Muscle of arm (tissue), 14 donors: Measurements from ENCODE around the gene ASB15. TPM values are rescaled to one million over a fixed set of nuclear protein-coding genes. Genes with fewer than 3 reads are reported as not detected.
"Not testable (repeated sequence)": the region's sequence is repeated elsewhere in the genome, so short reads cannot be mapped to it uniquely, and the experiment has no call there.

Experiments used
- DNase-seq: peaks from one replicate; pipeline ENCODE4 v3.0.0-alpha.2; 2013
- long read RNA-seq, 11 donors: transcript quantifications; one replicate each; lab custom pipeline, GENCODE V29; 2026
- polyA plus RNA-seq, 12 donors: library from polyadenylated mRNA; unstranded; fragments of 120-200 nt; gene quantifications; one replicate each; pipeline ENCODE4 v1.2.1, GENCODE V29; 2013; ENCODE audit not compliant: insufficient read length in 12 of 12

ASB15 gene
- 10 to 100 TPM in 1 of 12 donors, 1 to 10 TPM in 9, not detected in 2; 3.2 to 10.2 (median 6.5) TPM for polyA plus RNA-seq
- long read RNA-seq, donor 1 = 0 reads
- long read RNA-seq, donor 2 = 0 reads
- long read RNA-seq, donor 3 = 0 reads
- long read RNA-seq, donor 4 = 0 reads
- long read RNA-seq, donor 5 = 0 reads
- long read RNA-seq, donor 6 = 0 reads
- long read RNA-seq, donor 7 = 0 reads
- long read RNA-seq, donor 8, partial matches to known transcripts = 0 of 1 reads
- long read RNA-seq, donor 8, other reads (novel, unspliced or antisense) = 0 of 1 reads
- long read RNA-seq, donor 9 = 0 reads
- long read RNA-seq, donor 10 = 0 reads
- long read RNA-seq, donor 11 = 0 reads

GRCh38 chr7:123601530-123601929 is at the start of gene ASB15:
ASB15 (plus strand) TSS chr7:123601821; CDS start chr7:123614503, 12,682 bp downstream.
- no peak for DNase-seq

GRCh38 chr7:123552134-123552533 is 49.5 kb upstream of the ASB15 start:
- DNase-seq = not testable (repeated sequence)

GRCh38 chr7:123552641-123553040 is 49.0 kb upstream of the ASB15 start:
- DNase-seq = no peak

GRCh38 chr7:123553159-123553558 is 48.5 kb upstream of the ASB15 start:
- DNase-seq = no peak

- DNase-seq = no peak
Observed at GRCh38 chr7:123555484-123555883, 46.1 kb upstream of the ASB15 start.

- DNase-seq = peak; percentile 36
Observed at GRCh38 chr7:123557016-123557397, 44.6 kb upstream of the ASB15 start.

- DNase-seq = peak; percentile 99
Observed at GRCh38 chr7:123557398-123558288, 44.0 kb upstream of the ASB15 start, which contains the start of gene NDUFA5. NDUFA5 (minus strand) TSS chr7:123557818; CDS start chr7:123557795, 23 bp downstream.

GRCh38 chr7:123558289-123558874 is 43.2 kb upstream of the ASB15 start:
- no peak for DNase-seq

- DNase-seq = no peak
Observed at GRCh38 chr7:123562121-123562520, 39.5 kb upstream of the ASB15 start.

- no peak for DNase-seq
Observed at GRCh38 chr7:123569352-123570010, 32.1 kb upstream of the ASB15 start.

GRCh38 chr7:123570390-123571182 is 31.0 kb upstream of the ASB15 start:
- DNase-seq = no peak

- DNase-seq = no peak
Observed at GRCh38 chr7:123571187-123571586, 30.4 kb upstream of the ASB15 start.

GRCh38 chr7:123571684-123572083 is 29.9 kb upstream of the ASB15 start:
- DNase-seq = no peak

- DNase-seq = no peak
Observed at GRCh38 chr7:123573341-123573740, 28.3 kb upstream of the ASB15 start.

- no peak for DNase-seq
Observed at GRCh38 chr7:123573896-123574467, 27.6 kb upstream of the ASB15 start.

GRCh38 chr7:123579416-123579815 is 22.2 kb upstream of the ASB15 start:
- DNase-seq = no peak

- DNase-seq = no peak
Observed at GRCh38 chr7:123580406-123581161, 21.0 kb upstream of the ASB15 start.

- DNase-seq = no peak
Observed at GRCh38 chr7:123581162-123581459, 20.5 kb upstream of the ASB15 start.

GRCh38 chr7:123583821-123584220 is 17.8 kb upstream of the ASB15 start:
- DNase-seq = no peak

- no peak for DNase-seq
Observed at GRCh38 chr7:123588376-123588775, 13.2 kb upstream of the ASB15 start.
